ENCODE data around the gene PRKCH. TPM values are rescaled to one million over a fixed set of nuclear protein-coding genes. Genes with fewer than 3 reads are reported as not detected.

PRKCH gene
- total RNA-seq, 1 donor from 2014 or later = 14.5 TPM

DNA sequence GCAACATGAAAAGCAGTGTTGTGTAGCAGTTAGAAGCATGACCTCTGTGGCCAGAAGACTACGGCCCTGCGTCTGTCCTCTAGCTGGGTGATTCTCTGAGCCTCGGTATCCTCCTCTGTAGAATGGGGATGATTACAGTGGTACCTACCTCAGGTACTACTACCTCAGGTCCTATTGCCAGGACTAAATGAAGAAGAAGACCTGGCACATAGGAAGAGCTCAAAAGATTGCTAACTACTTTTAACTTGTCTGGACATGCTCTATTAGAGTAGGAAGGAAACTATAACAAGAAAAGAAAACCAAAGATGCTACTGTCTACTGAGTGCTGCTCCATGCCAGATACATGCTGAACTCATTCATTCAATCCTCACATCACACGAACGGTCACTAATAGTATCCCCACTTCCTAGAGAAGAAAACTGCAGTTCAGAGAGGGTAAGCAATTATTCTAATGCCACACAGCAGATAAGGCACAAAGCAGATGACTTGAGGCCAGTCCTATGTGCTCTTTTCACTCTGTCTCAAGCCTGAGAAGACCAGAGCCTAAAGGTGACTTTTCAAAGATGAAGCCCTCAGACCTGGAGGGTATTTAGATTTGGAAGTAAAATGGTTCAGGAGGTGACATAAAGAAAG is 265.8 kb downstream of the PRKCH start:
- ATAC-seq (ENCODE audit: poor library complexity) = no peak
- intact Hi-C loops (cut with DNase I) = no loop called here
- DNase-seq = no peak

DNA sequence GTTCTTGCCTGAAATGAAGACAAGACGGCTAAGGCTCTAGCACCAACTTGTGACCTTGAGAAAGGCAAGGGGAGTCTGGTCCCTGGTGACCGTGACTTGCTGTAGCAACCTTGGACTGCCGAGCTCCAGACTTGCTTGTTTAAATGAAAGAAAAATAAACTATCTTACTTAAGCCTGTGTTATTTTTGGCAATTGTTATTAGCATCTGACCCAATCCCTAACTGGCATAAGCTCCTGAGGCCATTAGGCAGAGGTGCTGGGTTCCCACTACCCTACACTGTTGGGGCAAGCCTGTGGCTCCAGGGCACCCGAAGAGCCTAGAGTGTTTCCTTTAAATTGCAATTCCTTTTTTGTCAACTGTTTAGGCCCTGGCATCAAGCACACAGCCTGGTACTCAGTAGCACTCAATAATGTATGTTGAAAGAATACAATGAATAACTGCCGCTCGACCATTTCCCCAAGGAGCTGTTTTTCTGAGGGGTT is 267.1 kb downstream of the PRKCH start:
- DNase-seq = no peak
- ATAC-seq (ENCODE audit: poor library complexity) = no peak
- intact Hi-C loops (cut with DNase I) = no loop called here

DNA sequence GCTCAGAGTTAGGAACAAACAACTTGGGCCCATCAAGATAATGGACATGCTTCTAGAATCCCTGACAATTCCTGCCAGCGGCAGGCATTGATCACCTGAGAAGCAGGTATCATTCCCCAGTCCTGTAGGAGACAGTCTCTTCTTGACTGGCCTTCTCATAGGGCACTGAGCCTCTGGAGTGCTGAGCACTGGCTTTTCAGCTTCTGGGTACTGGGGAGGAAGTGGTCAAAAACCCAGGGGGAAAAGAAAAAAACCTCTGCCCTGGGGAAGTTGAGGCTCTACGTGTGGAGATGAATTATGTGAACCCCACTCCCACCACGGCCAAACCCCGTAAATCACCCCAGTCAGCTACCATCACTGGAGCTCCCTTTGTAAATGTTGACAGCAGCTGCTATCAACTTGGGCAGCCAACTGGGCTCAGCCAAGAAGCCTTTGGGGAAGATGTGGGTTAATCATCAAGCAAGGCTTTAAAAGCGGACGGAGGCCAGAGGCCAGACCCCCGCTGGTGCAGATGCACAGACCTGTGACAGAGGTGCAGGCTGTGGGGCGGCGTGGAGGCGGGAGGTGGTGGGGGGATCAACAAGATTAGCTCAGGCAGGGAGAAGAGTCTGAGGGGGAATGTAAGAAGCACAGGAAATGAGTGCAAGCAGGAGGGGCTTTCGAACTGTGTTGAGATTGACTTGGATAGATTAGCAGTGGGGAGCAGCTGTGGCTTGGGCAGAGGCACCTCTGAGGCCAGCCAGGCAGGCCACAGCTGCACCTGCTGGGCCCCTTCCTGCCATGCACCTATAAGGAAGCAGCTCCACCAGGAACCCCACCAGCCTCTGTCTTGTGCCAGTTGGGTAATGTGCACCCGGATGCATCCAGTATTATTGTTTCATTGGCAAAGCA is 268.6 kb downstream of the PRKCH start:
- intact Hi-C loops (cut with DNase I) = no loop called here
- ATAC-seq (ENCODE audit: poor library complexity) (no peak), DNase-seq (no peak)

- ATAC-seq (ENCODE audit: poor library complexity) = peak; percentile 12
- intact Hi-C loops (cut with DNase I) = no loop called here
- no peak for DNase-seq
Observed at GRCh38 chr14:61591862-61592261, 270.5 kb downstream of the PRKCH start.

- ATAC-seq (ENCODE audit: poor library complexity) (no peak), DNase-seq (no peak)
- intact Hi-C loops (cut with DNase I) = no loop called here
Observed at GRCh38 chr14:61593330-61593729, 272.0 kb downstream of the PRKCH start.

DNA sequence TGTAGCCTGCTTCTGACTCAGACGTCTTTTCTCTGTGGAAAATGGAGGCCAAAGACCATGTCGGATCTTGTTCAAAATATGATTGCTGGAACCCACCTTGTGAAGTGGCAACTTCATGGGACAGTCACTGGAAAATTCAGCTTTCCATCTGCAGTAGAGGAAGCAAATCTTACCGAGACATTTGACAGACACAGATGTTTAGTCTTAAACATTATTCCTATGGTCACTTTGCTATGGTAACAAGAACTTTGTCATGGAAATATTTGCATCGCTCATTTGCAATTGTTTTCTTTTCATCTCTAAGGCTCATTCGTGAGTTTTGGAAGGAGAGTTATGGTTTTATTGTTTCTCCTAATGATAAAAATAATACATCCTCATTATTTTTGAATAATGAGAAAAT is 275.6 kb downstream of the PRKCH start:
- DNase-seq (no peak), ATAC-seq (ENCODE audit: poor library complexity) (no peak)
- intact Hi-C loops (cut with DNase I) = no loop called here

GRCh38 chr14:61598980-61599379 is 277.6 kb downstream of the PRKCH start:
- peak; percentile 70 for ATAC-seq (ENCODE audit: poor library complexity)
- intact Hi-C loops (cut with DNase I) = no loop called here
- no peak for DNase-seq

DNA sequence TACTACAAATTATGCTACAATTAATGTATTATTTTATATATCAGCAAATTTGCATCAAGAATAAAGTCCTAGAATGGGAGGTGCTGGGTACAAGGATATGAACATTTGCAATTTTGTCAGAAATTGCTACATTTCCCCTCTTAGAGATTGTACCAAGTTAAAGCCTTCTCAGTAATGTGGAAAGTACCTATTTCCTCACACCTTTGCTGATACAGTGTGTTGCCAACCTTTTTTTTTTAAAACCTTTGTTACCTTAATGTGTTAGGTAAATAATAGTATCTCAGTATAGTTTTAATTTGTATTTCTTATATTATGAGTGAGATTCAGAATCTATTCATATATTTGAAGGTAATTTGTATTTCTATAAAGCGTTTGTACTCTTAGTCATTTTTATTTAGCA is 278.6 kb downstream of the PRKCH start:
- no peak for ATAC-seq (ENCODE audit: poor library complexity)
- intact Hi-C loops (cut with DNase I) = no loop called here
- DNase-seq = no peak

Other genes with a start within 250 kb of the PRKCH start
- gene TMEM30B, start 40.2 kb upstream of the PRKCH start, total RNA-seq = 0.27 TPM